T-helper 1 cell (primary cell): Measurements from ENCODE around the gene BFAR.
"Not testable (repeated sequence)": the region's sequence is repeated elsewhere in the genome, so short reads cannot be mapped to it uniquely, and the experiment has no call there.

ENCODE experiments used
- DNase-seq, 5 donors: peaks; one replicate each; pipeline ENCODE4 v3.0.0-alpha.2; 2012 to 2020

BFAR gene

DNA sequence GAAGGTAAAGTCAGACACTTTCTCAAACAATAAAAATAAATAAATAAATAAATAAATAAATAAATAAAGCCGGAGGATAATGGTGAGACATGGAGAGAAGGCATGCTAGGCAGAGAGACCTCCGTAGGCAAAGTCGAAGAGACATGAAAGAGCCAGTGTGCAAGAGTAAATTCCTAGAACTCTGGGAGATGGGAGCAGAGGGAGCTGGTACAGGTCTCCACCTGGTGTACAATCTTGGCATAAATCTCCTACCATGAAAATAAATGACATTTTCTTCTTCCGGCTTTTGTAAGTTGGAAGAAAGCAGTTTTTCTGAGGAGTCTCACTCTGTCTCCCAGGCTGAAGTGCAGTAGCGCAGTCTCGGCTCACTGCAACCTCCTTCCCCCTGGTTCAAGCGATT, 69.1 kb downstream of the BFAR start:
- DNase-seq: not testable (repeated sequence)

DNA sequence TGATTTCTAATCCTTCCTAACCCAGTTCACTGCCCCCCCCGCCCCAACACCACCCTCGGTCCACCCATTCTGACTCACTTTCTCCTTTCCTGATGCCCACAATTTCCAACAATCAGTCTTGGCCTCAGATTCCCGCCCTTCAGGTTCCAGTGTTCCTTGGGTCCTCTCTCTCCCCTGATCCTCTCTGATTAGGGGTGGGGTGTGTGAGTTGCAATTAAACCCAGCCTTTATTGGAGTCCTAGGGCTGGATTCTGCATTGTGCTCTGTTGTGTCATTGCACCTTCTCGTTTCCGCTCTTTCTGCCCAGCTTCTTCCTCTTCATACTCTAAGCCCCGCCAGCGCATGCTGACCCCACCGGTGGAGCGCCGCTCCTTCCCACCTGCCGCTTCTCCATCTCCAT, 69.9 kb downstream of the BFAR start:
- not testable (repeated sequence) for DNase-seq

DNA sequence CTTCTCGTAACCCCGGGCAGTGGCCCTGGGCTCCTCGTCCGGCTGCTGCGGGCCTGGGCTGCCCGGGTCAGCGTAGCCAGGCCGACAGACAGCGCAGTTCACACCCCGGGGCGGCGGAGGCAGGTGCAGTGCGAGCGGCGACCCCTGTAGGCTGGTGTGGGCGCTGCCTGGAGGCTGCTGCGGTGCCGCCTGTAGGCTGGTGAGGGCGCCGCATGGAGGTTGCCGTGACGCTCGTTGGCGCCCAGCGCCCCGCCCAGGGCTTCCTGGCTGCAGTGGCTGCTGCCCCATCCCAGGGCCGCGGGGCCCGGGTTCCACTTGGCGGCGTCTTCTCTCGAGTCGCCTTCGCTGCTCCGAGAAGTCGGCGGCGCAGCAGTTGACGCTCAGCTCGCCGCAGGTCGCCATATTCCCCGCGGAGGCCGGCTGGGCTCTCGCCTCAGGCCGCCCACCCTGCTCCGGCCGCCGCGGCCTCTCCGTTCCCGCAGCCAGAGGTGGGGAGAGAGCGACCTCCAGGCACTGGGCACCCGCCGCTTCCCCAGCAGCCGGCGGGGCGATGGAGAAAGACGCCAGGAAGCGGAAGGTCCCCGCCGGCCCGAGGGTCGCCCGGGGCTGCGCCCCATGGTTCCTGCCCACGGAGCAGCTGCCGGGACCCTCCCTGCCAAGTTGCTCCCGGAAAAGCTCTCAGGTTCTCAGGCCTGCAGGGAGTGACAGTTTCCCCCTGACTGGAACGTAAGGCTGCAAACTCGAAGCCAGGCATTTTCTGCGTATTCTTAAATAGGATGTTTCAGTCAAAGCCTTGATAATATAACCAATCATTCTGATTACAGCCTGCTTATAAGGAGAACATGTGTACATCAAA, 70.6 kb downstream of the BFAR start, which contains the start of gene NPIPA3:
NPIPA3 (plus strand) TSS at position 256 of the 856 bp plus-strand sequence. CDS start 5,533 bp downstream, outside the sequence.
- DNase-seq: not testable (repeated sequence)
